Measurements from ENCODE around the gene SMIM9. TPM values are rescaled to one million over a fixed set of nuclear protein-coding genes. Genes with fewer than 3 reads are reported as not detected.

The SMIM9 gene
- total RNA-seq, 4 donors from 2014 or later, result not detected

DNA sequence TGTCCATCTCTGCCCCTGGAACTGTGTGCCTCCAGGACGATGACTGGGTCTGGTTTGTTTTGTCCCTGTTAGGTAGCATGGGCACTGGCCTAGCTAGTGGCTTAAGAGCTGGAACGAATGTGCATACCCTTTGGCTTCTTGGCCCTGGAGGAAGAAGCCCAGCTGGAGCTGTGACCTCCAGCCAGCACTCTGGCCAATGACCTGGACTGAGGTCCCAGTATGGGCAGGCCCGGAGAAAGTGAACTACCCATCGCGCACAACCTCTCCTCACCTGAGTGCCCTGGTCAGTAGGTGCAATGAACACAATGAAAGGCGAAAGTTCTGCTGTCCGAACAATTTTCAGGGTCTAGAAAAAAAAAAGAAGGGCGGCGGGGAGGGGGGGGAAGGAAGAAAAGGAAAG, 53.5 kb downstream of the SMIM9 start:
- H3K36me3 ChIP-seq, result peaks cover 0 to 11% (median 0%) of the 10 kb centered on the region in 3 donors
- no peaks in the 10 kb centered on the region for H3K4me1 ChIP-seq
- H3K27ac ChIP-seq, result no peak overlapping the region
- no peaks in the 10 kb centered on the region for H3K9me3 ChIP-seq
- TF ChIP-seq, protein P1, sequence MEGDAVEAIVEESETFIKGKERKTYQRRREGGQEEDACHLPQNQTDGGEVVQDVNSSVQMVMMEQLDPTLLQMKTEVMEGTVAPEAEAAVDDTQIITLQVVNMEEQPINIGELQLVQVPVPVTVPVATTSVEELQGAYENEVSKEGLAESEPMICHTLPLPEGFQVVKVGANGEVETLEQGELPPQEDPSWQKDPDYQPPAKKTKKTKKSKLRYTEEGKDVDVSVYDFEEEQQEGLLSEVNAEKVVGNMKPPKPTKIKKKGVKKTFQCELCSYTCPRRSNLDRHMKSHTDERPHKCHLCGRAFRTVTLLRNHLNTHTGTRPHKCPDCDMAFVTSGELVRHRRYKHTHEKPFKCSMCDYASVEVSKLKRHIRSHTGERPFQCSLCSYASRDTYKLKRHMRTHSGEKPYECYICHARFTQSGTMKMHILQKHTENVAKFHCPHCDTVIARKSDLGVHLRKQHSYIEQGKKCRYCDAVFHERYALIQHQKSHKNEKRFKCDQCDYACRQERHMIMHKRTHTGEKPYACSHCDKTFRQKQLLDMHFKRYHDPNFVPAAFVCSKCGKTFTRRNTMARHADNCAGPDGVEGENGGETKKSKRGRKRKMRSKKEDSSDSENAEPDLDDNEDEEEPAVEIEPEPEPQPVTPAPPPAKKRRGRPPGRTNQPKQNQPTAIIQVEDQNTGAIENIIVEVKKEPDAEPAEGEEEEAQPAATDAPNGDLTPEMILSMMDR (IDR thresholded peaks at IDR 0.05), result no peak
- TF ChIP-seq POLR2A (IDR thresholded peaks at IDR 0.05), result no peak
- no peaks in the 10 kb centered on the region for H3K27me3 ChIP-seq
- DNase-seq, result no peak
- no peak overlapping the region for H3K4me3 ChIP-seq

DNA sequence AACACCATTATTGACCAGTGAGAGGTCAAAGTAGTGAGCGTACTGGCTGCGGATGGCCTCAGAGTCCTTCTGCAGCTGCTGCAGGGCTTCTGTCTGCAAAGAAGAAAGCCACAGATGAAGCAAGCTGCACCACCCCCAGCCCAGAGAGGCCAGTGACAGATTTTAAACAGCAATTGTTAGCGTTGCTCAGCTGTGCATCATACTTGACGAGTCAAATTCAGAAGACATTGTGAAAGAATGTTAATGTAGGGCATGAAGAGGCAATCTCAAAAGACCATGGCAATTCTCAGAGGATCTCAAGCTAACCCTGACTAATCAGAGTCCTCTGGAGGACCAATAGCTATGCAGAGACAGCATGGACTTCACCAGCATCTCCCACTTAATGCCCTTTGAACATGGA, 55.2 kb downstream of the SMIM9 start:
- no peaks in the 10 kb centered on the region for H3K9me3 ChIP-seq
- TF ChIP-seq, protein P1 (IDR thresholded peaks at IDR 0.05), result no peak
- no peak for TF ChIP-seq POLR2A (IDR thresholded peaks at IDR 0.05)
- H3K27ac ChIP-seq, result no peak overlapping the region
- H3K4me3 ChIP-seq, result no peak overlapping the region
- H3K36me3 ChIP-seq, result peaks cover 0 to 28% (median 0%) of the 10 kb centered on the region in 3 donors
- H3K4me1 ChIP-seq, result no peaks in the 10 kb centered on the region
- no peaks in the 10 kb centered on the region for H3K27me3 ChIP-seq
- no peak for DNase-seq

DNA sequence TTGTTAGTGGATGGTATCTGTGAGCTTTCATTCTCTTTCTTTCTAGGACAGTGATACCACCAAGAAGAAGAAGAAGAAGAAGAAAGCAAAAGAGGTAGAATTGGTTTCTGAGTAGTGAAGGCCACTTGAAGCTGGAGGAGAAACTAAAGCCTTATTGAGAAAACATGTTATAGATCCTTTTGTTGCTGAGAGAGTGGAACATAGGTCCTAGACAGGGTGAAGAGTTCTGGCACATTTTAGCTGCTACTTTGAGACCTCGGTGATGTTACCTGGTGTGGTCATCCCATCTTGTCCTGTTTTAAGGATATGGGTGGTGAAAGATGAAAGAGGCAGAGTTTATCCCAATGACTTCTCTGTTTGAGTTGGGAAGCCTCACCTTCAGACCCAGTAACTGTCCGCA, 57.7 kb downstream of the SMIM9 start:
- Histone ChIP-seq H3K9me3 (no peaks in the 10 kb centered on the region), H3K4me3 (no peak overlapping the region), H3K27ac (no peak overlapping the region), H3K4me1 (no peaks in the 10 kb centered on the region), H3K36me3 (peaks cover 0 to 29% (median 0%) of the 10 kb centered on the region in 3 donors), H3K27me3 (no peaks in the 10 kb centered on the region)
- no peak for DNase-seq
- TF ChIP-seq POLR2A (IDR thresholded peaks at IDR 0.05), result no peak
- TF ChIP-seq, protein P1 (IDR thresholded peaks at IDR 0.05), result no peak

DNA sequence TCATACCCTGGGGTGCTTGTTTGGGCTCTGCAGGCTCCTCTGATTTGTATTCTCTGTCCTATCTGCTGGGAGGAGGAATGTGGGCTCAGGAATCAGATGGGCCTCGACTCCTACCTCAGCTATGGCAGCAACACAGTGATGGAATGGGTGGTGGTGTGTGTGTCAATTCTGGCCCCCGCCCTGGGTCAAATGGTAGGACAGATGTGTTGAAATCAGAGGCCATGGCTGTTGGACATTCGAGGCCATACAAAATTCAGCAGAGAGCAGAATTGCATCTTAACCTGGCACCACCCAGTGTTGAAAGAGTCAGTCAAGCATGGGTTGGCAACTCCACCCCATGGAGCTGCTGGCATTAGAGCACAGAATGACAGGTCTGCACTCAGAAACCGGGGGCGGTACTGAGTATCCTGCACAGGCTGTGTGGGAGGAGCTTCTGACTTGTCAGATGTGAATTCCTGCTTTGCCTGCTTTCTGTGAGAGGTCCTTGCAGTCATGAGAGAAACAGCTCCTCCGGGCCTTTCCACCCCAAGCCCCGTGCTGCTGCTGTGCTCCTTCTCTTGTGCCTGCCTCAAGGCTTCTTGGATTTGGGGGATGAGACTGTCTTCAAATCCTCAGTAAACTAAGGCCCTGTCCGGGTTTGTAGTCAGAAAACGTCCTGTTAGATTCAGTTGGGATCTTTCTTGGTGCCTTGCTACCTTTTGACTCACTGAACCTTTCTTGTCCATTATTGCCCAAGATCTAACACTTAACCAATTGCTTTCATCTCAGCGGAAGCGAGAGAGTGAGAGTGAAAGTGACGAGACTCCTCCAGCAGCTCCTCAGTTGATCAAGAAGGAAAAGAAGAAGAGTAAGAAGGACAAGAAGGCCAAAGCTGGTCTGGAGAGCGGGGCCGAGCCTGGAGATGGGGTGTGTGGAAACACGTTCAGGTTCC, 58.8 kb downstream of the SMIM9 start:
- Histone ChIP-seq H3K27ac (no peak overlapping the region), H3K4me1 (no peaks in the 10 kb centered on the region), H3K36me3 (peaks cover 0 to 29% (median 0%) of the 10 kb centered on the region in 3 donors), H3K27me3 (no peaks in the 10 kb centered on the region), H3K4me3 (no peak overlapping the region), H3K9me3 (no peaks in the 10 kb centered on the region)
- no peak for TF ChIP-seq POLR2A (IDR thresholded peaks at IDR 0.05)
- TF ChIP-seq, protein P1 (IDR thresholded peaks at IDR 0.05), result no peak
- no peak for DNase-seq

DNA sequence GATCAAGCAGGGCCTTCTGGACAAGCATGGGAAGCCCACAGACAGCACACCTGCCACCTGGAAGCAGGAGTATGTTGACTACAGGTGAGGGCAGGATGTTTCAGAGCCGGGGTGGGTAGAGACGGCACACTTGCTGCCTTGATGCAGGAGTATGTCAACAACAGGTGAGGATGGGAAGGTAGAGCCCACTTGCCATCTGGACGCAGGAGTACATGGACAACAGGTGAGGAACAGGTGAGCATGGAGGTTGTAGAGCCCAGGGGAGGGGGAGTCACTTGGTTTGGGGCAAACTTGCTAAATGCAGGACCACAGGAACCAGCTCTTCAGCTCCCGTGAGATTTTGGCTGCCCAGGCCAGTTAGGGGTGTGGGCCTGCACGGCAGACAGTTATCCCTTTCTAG, 59.8 kb downstream of the SMIM9 start:
- no peaks in the 10 kb centered on the region for H3K4me1 ChIP-seq
- DNase-seq, result no peak
- H3K27me3 ChIP-seq, result no peaks in the 10 kb centered on the region
- no peak overlapping the region for H3K27ac ChIP-seq
- H3K9me3 ChIP-seq, result no peaks in the 10 kb centered on the region
- TF ChIP-seq, protein P1 (IDR thresholded peaks at IDR 0.05), result no peak
- TF ChIP-seq POLR2A (IDR thresholded peaks at IDR 0.05), result no peak
- no peak overlapping the region for H3K4me3 ChIP-seq
- H3K36me3 ChIP-seq, result peaks cover 0 to 34% (median 0%) of the 10 kb centered on the region in 3 donors

Other genes with a start within 250 kb of the SMIM9 start
- gene CTAG1A, start 249.5 kb downstream of the SMIM9 start, total RNA-seq, result not detected
- gene CTAG1B, start 215.4 kb downstream of the SMIM9 start, total RNA-seq, result not detected
- not detected for gene CTAG2, start 181.1 kb downstream of the SMIM9 start, total RNA-seq
- gene GAB3, start 83.6 kb downstream of the SMIM9 start, total RNA-seq, result 1 to 10 TPM; 3.5 to 7.4 (median 5.0) TPM
- 100 to 1,000 TPM in 1 of 4 donors, 10 to 100 TPM in 3; 22.8 to 128 (median 39.0) TPM for gene DKC1, start 71.8 kb downstream of the SMIM9 start, total RNA-seq
- gene MPP1, start 29.2 kb downstream of the SMIM9 start, total RNA-seq, result 10 to 100 TPM; 33.0 to 88.8 (median 65.4) TPM
- 10 to 100 TPM in 2 of 4 donors, 1 to 10 TPM in 2; 4.0 to 17.4 (median 9.5) TPM for gene F8A1, start 51.7 kb upstream of the SMIM9 start, total RNA-seq
- gene F8, start 188.1 kb upstream of the SMIM9 start, total RNA-seq, result 10 to 100 TPM in 1 of 4 donors, 1 to 10 TPM in 3; 1.5 to 19.8 (median 4.6) TPM
- 10 to 100 TPM; 20.7 to 41.7 (median 35.1) TPM for gene FUNDC2, start 192.2 kb upstream of the SMIM9 start, total RNA-seq
- gene CMC4, start 236.5 kb upstream of the SMIM9 start, total RNA-seq, result 10 to 100 TPM in 2 of 4 donors, 1 to 10 TPM in 2; 3.8 to 20.6 (median 11.8) TPM
- gene MTCP1, start 236.5 kb upstream of the SMIM9 start, total RNA-seq, result 1 to 10 TPM; 1.2 to 8.3 (median 4.2) TPM
- gene BRCC3, start 236.8 kb upstream of the SMIM9 start, total RNA-seq, result 10 to 100 TPM; 14.7 to 24.8 (median 18.6) TPM